ENCODE measurements around the gene CCL5. TPM values are rescaled to one million over a fixed set of nuclear protein-coding genes. Genes with fewer than 3 reads are reported as not detected.
A peak's percentile ranks its signal among the peaks of the same experiment; 100 is the strongest.

Gene CCL5
- total and polyA plus RNA-seq, 7 donors: 1.8 to 15.5 (median 2.9) TPM; not detected in 1

DNA sequence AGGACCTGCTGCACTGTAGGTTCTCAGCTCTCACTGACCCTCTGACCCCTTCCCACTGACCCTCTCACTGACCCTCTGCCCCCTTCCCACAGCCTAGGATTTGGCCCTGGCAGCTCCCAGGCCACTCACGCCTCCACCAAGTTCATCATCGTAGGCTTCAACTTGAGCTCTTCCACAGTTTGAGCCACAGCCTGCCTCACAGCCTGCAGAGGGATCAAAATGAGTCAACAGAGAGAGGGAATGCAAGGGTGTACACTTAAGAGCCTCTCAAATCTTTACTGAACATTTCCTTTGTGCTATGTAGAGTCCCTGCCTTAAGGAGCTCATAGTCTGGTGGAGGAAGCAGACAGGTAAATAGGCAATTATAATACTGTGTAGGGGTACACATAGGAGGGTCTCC is 23.6 kb downstream of the CCL5 start:
- TF ChIP-seq POLR2AphosphoS5 (IDR thresholded peaks at IDR 0.05) (no peak), EP300 (IDR thresholded peaks at IDR 0.05) (no peak), POLR2A (IDR thresholded peaks at IDR 0.05) (no peak)
- TF ChIP-seq, protein P1, sequence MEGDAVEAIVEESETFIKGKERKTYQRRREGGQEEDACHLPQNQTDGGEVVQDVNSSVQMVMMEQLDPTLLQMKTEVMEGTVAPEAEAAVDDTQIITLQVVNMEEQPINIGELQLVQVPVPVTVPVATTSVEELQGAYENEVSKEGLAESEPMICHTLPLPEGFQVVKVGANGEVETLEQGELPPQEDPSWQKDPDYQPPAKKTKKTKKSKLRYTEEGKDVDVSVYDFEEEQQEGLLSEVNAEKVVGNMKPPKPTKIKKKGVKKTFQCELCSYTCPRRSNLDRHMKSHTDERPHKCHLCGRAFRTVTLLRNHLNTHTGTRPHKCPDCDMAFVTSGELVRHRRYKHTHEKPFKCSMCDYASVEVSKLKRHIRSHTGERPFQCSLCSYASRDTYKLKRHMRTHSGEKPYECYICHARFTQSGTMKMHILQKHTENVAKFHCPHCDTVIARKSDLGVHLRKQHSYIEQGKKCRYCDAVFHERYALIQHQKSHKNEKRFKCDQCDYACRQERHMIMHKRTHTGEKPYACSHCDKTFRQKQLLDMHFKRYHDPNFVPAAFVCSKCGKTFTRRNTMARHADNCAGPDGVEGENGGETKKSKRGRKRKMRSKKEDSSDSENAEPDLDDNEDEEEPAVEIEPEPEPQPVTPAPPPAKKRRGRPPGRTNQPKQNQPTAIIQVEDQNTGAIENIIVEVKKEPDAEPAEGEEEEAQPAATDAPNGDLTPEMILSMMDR (IDR thresholded peaks at IDR 0.05): no peak
- Histone ChIP-seq H3K36me3 (peaks cover 0 to 7% (median 0%) of the 10 kb centered on the region in 4 donors), H3K4me1 (no peaks in the 10 kb centered on the region), H3K27ac (no peak overlapping the region), H3K4me3 (no peak overlapping the region), H3K27me3 (no peaks in the 10 kb centered on the region), H3K9me3 (no peaks in the 10 kb centered on the region)
- DNase-seq: no peak
- 88 to 93% methylated on average over 2 of the region's 2 CpGs for WGBS, 2 donors
- intact Hi-C loops (cut with DNase I): no loop called here

DNA sequence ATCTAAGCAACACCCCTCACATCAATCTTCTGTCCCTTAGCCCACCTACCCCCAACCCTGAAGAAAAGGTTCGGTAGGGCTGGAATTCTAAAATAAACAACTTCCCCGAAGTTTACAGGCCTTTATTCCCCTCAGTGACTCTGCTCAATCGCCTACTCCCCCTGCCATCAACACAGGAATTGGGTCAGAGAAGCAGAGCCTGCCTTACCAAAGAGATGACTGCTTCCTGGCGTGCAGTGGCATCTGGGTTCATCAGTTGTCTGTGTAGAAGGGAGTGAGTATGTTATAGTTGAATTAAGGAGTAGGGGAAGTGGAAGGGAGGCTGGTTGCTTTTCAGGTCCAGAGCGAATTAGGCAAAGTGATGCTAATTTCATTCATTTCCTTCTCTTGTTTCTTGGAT is 24.2 kb downstream of the CCL5 start:
- Histone ChIP-seq H3K4me1 (no peaks in the 10 kb centered on the region), H3K27ac (no peak overlapping the region), H3K4me3 (no peak overlapping the region), H3K9me3 (no peaks in the 10 kb centered on the region), H3K27me3 (no peaks in the 10 kb centered on the region), H3K36me3 (peaks cover 0 to 7% (median 0%) of the 10 kb centered on the region in 4 donors)
- no peak for DNase-seq
- TF ChIP-seq EP300 (IDR thresholded peaks at IDR 0.05) (no peak), POLR2A (IDR thresholded peaks at IDR 0.05) (no peak), POLR2AphosphoS5 (IDR thresholded peaks at IDR 0.05) (no peak)
- TF ChIP-seq, protein P1 (IDR thresholded peaks at IDR 0.05): no peak
- intact Hi-C loops (cut with DNase I): no loop called here
- WGBS, 2 donors: 80 to 82% methylated on average over 5 of the region's 5 CpGs

DNA sequence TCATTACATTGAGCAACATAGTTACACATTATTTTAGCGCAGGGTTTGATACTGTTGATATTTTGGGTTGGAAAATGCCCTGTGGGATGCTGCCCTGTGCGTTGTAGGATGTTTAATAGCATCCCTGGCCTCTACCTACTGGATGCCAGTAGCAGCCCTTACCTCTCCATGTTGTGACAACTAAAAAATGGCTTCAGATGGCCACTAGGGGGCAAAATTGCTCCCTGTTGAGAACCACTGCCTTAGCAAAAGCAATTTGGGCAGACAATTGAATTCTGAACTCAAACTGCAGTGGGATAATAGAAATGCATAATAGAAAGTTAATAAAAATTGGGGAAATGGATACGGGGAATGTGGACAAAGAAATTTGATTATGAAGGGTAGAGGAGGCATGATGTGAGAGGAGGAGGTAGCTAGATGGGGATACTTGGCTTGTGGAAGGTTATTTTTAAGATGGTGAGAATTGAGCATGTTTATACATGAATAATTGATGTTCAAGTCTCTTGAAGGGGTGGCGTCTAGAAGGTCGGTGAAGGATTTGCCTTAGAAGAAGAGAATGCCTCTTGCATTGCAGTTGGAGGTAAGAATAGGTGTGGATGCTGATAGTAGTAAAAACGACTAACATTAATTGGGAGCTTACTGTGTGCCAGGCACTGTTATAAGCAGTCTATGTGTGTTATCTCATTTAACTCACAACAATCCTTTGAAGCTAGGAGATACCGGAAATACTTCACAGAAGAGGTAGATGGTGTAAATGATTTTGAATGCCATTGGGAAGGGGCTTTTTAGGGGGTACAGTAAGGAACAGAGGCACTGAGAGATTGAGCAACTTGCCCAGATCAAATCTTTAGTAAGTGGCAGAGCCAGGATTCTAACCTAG is 30.5 kb downstream of the CCL5 start:
- TF ChIP-seq EP300 (IDR thresholded peaks at IDR 0.05) (no peak), POLR2A (IDR thresholded peaks at IDR 0.05) (no peak), POLR2AphosphoS5 (IDR thresholded peaks at IDR 0.05) (no peak)
- TF ChIP-seq, protein P1 (IDR thresholded peaks at IDR 0.05): peak in 2 of 4 experiments; percentile 42 to 58
- no peak for DNase-seq
- peaks cover 18 to 54% (median 21%) of the 10 kb centered on the region in 4 donors for H3K36me3 ChIP-seq
- no peaks in the 10 kb centered on the region for H3K9me3 ChIP-seq
- intact Hi-C loops (cut with DNase I): no loop called here
- no peaks in the 10 kb centered on the region for H3K4me1 ChIP-seq
- H3K27ac ChIP-seq: no peak overlapping the region
- no peak overlapping the region for H3K4me3 ChIP-seq
- 67 to 76% methylated on average over 7 of the region's 7 CpGs for WGBS, 2 donors
- no peaks in the 10 kb centered on the region for H3K27me3 ChIP-seq

DNA sequence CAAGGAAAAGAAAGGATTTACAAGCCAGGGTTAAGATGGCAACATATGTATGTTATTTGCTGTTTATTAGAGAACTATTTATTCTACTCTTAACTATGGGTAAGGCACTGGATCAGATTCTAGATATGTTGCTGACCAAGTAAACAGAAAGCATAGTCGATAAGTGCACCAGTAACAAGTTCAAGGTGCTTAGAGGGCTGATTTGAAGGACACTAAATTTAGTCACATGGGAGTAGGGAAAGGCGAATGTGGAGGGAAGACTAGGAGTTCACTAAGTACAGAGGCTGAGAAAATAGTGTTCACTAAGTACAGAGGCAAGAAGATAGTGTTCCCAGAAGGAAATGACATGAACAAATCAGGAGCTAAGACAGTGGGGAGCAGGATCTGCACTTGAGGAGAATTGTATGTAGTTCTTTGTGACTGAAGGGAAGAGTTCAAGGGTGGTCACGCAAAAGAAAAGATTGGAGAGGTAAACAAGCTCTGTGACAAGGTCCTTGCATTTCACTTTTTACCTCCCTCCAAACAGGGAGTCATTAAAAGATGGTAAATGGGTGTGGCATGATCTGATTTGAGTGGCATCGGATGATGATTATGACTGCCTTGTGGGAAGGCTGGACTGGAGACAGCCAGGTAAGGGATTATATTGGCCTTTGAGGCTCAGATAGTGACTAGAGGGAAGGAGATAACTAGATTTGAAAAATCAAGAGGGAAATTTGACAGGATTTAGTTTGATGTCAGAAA is 32.4 kb downstream of the CCL5 start:
- 42 to 80% methylated on average over 4 of the region's 4 CpGs for WGBS, 2 donors
- intact Hi-C loops (cut with DNase I): no loop called here
- no peak overlapping the region for H3K4me3 ChIP-seq

More for the DNA sequence above, 32.4 kb downstream of the CCL5 start:
- H3K27ac ChIP-seq: no peak overlapping the region
- H3K9me3 ChIP-seq: no peaks in the 10 kb centered on the region
- TF ChIP-seq POLR2AphosphoS5 (IDR thresholded peaks at IDR 0.05) (no peak), EP300 (IDR thresholded peaks at IDR 0.05) (no peak), POLR2A (IDR thresholded peaks at IDR 0.05) (no peak)
- TF ChIP-seq, protein P1 (IDR thresholded peaks at IDR 0.05): no peak
- H3K4me1 ChIP-seq: no peaks in the 10 kb centered on the region
- no peaks in the 10 kb centered on the region for H3K27me3 ChIP-seq
- peaks cover 26 to 73% (median 39%) of the 10 kb centered on the region in 4 donors for H3K36me3 ChIP-seq
- no peak for DNase-seq

Data from sigmoid colon (tissue), 7 donors.